Activated T-cell treated with anti-CD3 and anti-CD28 coated beads, Interleukin-2, amount 50 U/mL, for 4 hours (primary cell): ENCODE data around the gene SLC26A1. TPM values are rescaled to one million over a fixed set of nuclear protein-coding genes. Genes with fewer than 3 reads are reported as not detected.

Source experiments
- ATAC-seq, 2 donors: fragments of 200-7000 bp; cut with Tn5 transposase; one replicate each; pipeline ENCODE4 v1.10.0; 2021
- DNase-seq: peaks from one replicate; pipeline ENCODE4 v3.0.0-alpha.2; 2020
- H3K27me3 Mint-ChIP-seq: one replicate; pipeline ENCODE4 v1.8.0; 2021; ENCODE audit warnings: low read depth, mixed read lengths
- H3K36me3 Mint-ChIP-seq: one replicate; pipeline ENCODE4 v1.8.0; 2022; ENCODE audit warnings: mixed read lengths; ENCODE audit not compliant: insufficient read depth
- H3K4me1 Mint-ChIP-seq: one replicate; pipeline ENCODE4 v1.8.0; 2021; ENCODE audit warnings: low read depth, mixed read lengths
- H3K4me3 Mint-ChIP-seq: one replicate; pipeline ENCODE4 v1.8.0; 2021; ENCODE audit warnings: mild to moderate bottlenecking, moderate library complexity, mixed read lengths
- H3K9me3 Mint-ChIP-seq: one replicate; pipeline ENCODE4 v1.8.0; 2021; ENCODE audit warnings: mixed read lengths
- total RNA-seq, 3 donors: library from RNA; stranded (reverse); gene quantifications; one replicate each; pipeline ENCODE4 v1.2.1, GENCODE V29; 2021

SLC26A1 gene
- total RNA-seq, 3 donors from 2014 or later: 0.05 TPM; not detected in 2

GRCh38 chr4:1031956-1032795 is 39.0 kb upstream of the SLC26A1 start:
- no peak for ATAC-seq
- H3K36me3 Mint-ChIP-seq: no peaks in the 10 kb centered on the region
- no peaks in the 10 kb centered on the region for H3K4me1 Mint-ChIP-seq
- no peaks in the 10 kb centered on the region for H3K9me3 Mint-ChIP-seq
- H3K27me3 Mint-ChIP-seq: no peaks in the 10 kb centered on the region
- DNase-seq: no peak
- no peak overlapping the region for H3K4me3 Mint-ChIP-seq

- Mint-ChIP-seq H3K27me3 (no peaks in the 10 kb centered on the region), H3K4me3 (no peak overlapping the region), H3K9me3 (no peaks in the 10 kb centered on the region), H3K4me1 (no peaks in the 10 kb centered on the region), H3K36me3 (no peaks in the 10 kb centered on the region)
- no peak for DNase-seq
- no peak for ATAC-seq
These were observed 38.1 kb upstream of the SLC26A1 start for GRCh38 chr4:1031346-1031745.

- H3K9me3 Mint-ChIP-seq: no peaks in the 10 kb centered on the region
- no peaks in the 10 kb centered on the region for H3K27me3 Mint-ChIP-seq
- no peaks in the 10 kb centered on the region for H3K36me3 Mint-ChIP-seq
- ATAC-seq (no peak), DNase-seq (no peak)
- H3K4me3 Mint-ChIP-seq: no peak overlapping the region
- peaks cover 5% of the 10 kb centered on the region for H3K4me1 Mint-ChIP-seq
These were observed 37.4 kb upstream of the SLC26A1 start for GRCh38 chr4:1030559-1030958.

GRCh38 chr4:1030031-1030430 is 36.8 kb upstream of the SLC26A1 start:
- no peak overlapping the region for H3K4me3 Mint-ChIP-seq
- ATAC-seq: no peak
- no peaks in the 10 kb centered on the region for H3K9me3 Mint-ChIP-seq
- H3K27me3 Mint-ChIP-seq: no peaks in the 10 kb centered on the region
- H3K36me3 Mint-ChIP-seq: peaks cover 2% of the 10 kb centered on the region
- no peak for DNase-seq
- H3K4me1 Mint-ChIP-seq: peaks cover 5% of the 10 kb centered on the region

GRCh38 chr4:1029529-1029928 is 36.3 kb upstream of the SLC26A1 start:
- DNase-seq: no peak
- no peak for ATAC-seq
- Mint-ChIP-seq H3K36me3 (peaks cover 2% of the 10 kb centered on the region), H3K4me3 (no peak overlapping the region), H3K27me3 (no peaks in the 10 kb centered on the region), H3K4me1 (peaks cover 5% of the 10 kb centered on the region), H3K9me3 (no peaks in the 10 kb centered on the region)

GRCh38 chr4:1028574-1029220 is 35.5 kb upstream of the SLC26A1 start:
- DNase-seq (no peak), ATAC-seq (no peak)
- Mint-ChIP-seq H3K9me3 (no peaks in the 10 kb centered on the region), H3K36me3 (peaks cover 2% of the 10 kb centered on the region), H3K4me3 (no peak overlapping the region), H3K27me3 (no peaks in the 10 kb centered on the region), H3K4me1 (peaks cover 5% of the 10 kb centered on the region)

- no peaks in the 10 kb centered on the region for H3K27me3 Mint-ChIP-seq
- DNase-seq: no peak
These were observed 34.7 kb upstream of the SLC26A1 start for GRCh38 chr4:1027915-1028238.

GRCh38 chr4:1027219-1027914 is 34.2 kb upstream of the SLC26A1 start:
- no peak for DNase-seq
- Mint-ChIP-seq H3K36me3 (peaks cover 2% of the 10 kb centered on the region), H3K4me1 (peaks cover 5% of the 10 kb centered on the region), H3K9me3 (no peaks in the 10 kb centered on the region), H3K27me3 (no peaks in the 10 kb centered on the region), H3K4me3 (no peak overlapping the region)
- ATAC-seq: no peak

More at GRCh38 chr4:1027915-1028238, 34.7 kb upstream of the SLC26A1 start:
- no peak for ATAC-seq
- peaks cover 2% of the 10 kb centered on the region for H3K36me3 Mint-ChIP-seq
- no peak overlapping the region for H3K4me3 Mint-ChIP-seq
- peaks cover 5% of the 10 kb centered on the region for H3K4me1 Mint-ChIP-seq
- no peaks in the 10 kb centered on the region for H3K9me3 Mint-ChIP-seq

GRCh38 chr4:1026115-1026514 is 32.9 kb upstream of the SLC26A1 start:
- H3K36me3 Mint-ChIP-seq: peaks cover 2% of the 10 kb centered on the region

GRCh38 chr4:1024882-1025545 is 31.8 kb upstream of the SLC26A1 start:
- Mint-ChIP-seq H3K4me3 (no peak overlapping the region), H3K9me3 (no peaks in the 10 kb centered on the region), H3K36me3 (peaks cover 2% of the 10 kb centered on the region), H3K4me1 (peaks cover 7% of the 10 kb centered on the region), H3K27me3 (no peaks in the 10 kb centered on the region)
- DNase-seq (no peak), ATAC-seq (no peak)

More at GRCh38 chr4:1026115-1026514, 32.9 kb upstream of the SLC26A1 start:
- ATAC-seq (peak; percentile 77), DNase-seq (no peak)
- no peaks in the 10 kb centered on the region for H3K27me3 Mint-ChIP-seq
- H3K9me3 Mint-ChIP-seq: no peaks in the 10 kb centered on the region
- no peak overlapping the region for H3K4me3 Mint-ChIP-seq
- H3K4me1 Mint-ChIP-seq: peaks cover 5% of the 10 kb centered on the region

GRCh38 chr4:1023895-1024740 is 30.9 kb upstream of the SLC26A1 start:
- Mint-ChIP-seq H3K36me3 (peaks cover 2% of the 10 kb centered on the region), H3K4me1 (peaks cover 9% of the 10 kb centered on the region), H3K9me3 (no peaks in the 10 kb centered on the region), H3K27me3 (no peaks in the 10 kb centered on the region), H3K4me3 (no peak overlapping the region)
- DNase-seq: no peak
- no peak for ATAC-seq

GRCh38 chr4:1023075-1023640 is 30.0 kb upstream of the SLC26A1 start:
- DNase-seq (no peak), ATAC-seq (no peak)
- H3K27me3 Mint-ChIP-seq: no peaks in the 10 kb centered on the region
- no peak overlapping the region for H3K4me3 Mint-ChIP-seq
- H3K36me3 Mint-ChIP-seq: peaks cover 2% of the 10 kb centered on the region
- H3K9me3 Mint-ChIP-seq: no peaks in the 10 kb centered on the region
- H3K4me1 Mint-ChIP-seq: peaks cover 9% of the 10 kb centered on the region

- H3K9me3 Mint-ChIP-seq: no peaks in the 10 kb centered on the region
- H3K36me3 Mint-ChIP-seq: peaks cover 2% of the 10 kb centered on the region
- no peak overlapping the region for H3K4me3 Mint-ChIP-seq
- peaks cover 9% of the 10 kb centered on the region for H3K4me1 Mint-ChIP-seq
- DNase-seq (no peak), ATAC-seq (no peak)
- no peaks in the 10 kb centered on the region for H3K27me3 Mint-ChIP-seq
These were observed 29.5 kb upstream of the SLC26A1 start for GRCh38 chr4:1022739-1023066.
